ENCODE results near the gene INCENP. TPM values are rescaled to one million over a fixed set of nuclear protein-coding genes. Genes with fewer than 3 reads are reported as not detected.

INCENP gene
- total RNA-seq, 1 experiment from 2014 or later: 101 TPM

DNA sequence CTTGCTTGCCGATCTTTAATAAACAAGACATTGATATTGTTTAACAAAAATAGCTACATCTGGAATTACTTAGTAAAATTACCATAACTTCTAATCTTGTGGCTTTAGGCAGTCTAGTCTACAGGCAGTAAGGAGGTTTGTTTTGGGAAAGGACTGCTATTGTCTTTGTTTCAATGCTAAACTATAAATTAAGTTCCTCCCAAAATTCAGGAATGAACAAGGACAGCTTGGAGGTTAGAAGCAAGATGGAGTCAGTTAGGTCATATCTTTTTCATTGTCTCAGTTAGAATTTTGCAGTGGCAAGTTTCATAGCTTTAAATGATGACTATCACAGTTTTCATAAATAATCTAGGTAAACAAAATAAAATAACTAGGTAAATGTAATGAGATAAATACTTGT, 36.1 kb upstream of the INCENP start:
- Mint-ChIP-seq H3K27me3 (ENCODE audit: insufficient read depth, unreplicated experiment) (no peaks in the 10 kb centered on the region), H3K4me1 (ENCODE audit: low read depth, unreplicated experiment) (no peaks in the 10 kb centered on the region), H3K4me3 (ENCODE audit: unreplicated experiment) (no peak overlapping the region), H3K9me3 (ENCODE audit: unreplicated experiment) (no peaks in the 10 kb centered on the region), H3K36me3 (ENCODE audit: insufficient read depth, unreplicated experiment) (no peaks in the 10 kb centered on the region), H3K27ac (ENCODE audit: unreplicated experiment) (no peak overlapping the region)
- Histone ChIP-seq H3K9me3 (peaks cover 32% of the 10 kb centered on the region), H3K36me3 (ENCODE audit: control insufficient read depth, insufficient read depth, low read length) (no peaks in the 10 kb centered on the region), H3K27me3 (replicated peaks; ENCODE audit: control insufficient read depth, insufficient read depth, low read length) (no peaks in the 10 kb centered on the region; the same call in 1 of the 2 replicates), H3K4me1 (no peaks in the 10 kb centered on the region), H3K4me3 (ENCODE audit: low read depth, low read length) (no peak overlapping the region)
- no TSS peak for BruUV-seq (replicated peaks)
- no peak for DNase-seq
- CTCF ChIA-PET: no interaction called here
- intact Hi-C loops (cut with micrococcal nuclease; ENCODE audit: unreplicated experiment): no loop called here
- POLR2A ChIA-PET: no interaction called here
- TF ChIP-seq, protein P1, sequence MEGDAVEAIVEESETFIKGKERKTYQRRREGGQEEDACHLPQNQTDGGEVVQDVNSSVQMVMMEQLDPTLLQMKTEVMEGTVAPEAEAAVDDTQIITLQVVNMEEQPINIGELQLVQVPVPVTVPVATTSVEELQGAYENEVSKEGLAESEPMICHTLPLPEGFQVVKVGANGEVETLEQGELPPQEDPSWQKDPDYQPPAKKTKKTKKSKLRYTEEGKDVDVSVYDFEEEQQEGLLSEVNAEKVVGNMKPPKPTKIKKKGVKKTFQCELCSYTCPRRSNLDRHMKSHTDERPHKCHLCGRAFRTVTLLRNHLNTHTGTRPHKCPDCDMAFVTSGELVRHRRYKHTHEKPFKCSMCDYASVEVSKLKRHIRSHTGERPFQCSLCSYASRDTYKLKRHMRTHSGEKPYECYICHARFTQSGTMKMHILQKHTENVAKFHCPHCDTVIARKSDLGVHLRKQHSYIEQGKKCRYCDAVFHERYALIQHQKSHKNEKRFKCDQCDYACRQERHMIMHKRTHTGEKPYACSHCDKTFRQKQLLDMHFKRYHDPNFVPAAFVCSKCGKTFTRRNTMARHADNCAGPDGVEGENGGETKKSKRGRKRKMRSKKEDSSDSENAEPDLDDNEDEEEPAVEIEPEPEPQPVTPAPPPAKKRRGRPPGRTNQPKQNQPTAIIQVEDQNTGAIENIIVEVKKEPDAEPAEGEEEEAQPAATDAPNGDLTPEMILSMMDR (IDR thresholded peaks at IDR 0.05; ENCODE audit: insufficient read depth in 1 of 2, low read depth in 1 of 2, low read length in 1 of 2, severe bottlenecking in 1 of 2, unreplicated experiment in 1 of 2): no peak

DNA sequence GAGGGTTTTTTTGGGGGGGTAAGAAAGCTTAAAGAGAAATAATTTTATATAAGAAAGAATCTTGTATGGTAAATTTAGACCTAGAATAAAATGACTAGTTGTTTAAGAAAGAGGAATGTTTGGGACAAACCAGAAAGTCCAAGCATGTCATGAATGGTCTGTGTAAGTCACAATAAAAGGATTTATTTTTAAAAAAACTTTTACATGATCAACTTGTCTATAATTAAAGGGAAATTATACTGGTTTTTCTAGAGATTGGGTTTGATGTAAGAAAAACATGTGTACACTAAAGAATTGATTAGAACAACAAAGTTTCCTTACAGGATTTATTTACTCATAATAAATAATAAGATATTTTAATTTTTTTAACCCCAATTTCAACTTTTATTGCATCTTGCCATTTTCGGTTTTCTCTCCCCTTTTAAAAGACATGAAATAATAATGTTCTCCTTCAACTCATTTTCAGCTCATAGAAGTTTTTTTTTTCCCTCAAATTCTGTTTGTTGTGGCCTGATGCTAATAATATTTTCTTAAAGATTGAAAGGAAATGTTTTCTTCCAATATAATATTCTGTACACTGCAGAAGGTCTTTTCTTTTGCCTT, 35.4 kb upstream of the INCENP start:
- no peaks in the 10 kb centered on the region; the same call in 1 of the 2 replicates for H3K27me3 ChIP-seq (replicated peaks; ENCODE audit: control insufficient read depth, insufficient read depth, low read length)
- no peak overlapping the region for H3K27ac Mint-ChIP-seq (ENCODE audit: unreplicated experiment)
- no peaks in the 10 kb centered on the region for H3K27me3 Mint-ChIP-seq (ENCODE audit: insufficient read depth, unreplicated experiment)
- H3K4me3 ChIP-seq (ENCODE audit: low read depth, low read length): no peak overlapping the region
- H3K4me1 ChIP-seq: no peaks in the 10 kb centered on the region
- H3K36me3 ChIP-seq (ENCODE audit: control insufficient read depth, insufficient read depth, low read length): no peaks in the 10 kb centered on the region
- H3K9me3 ChIP-seq: peaks cover 32% of the 10 kb centered on the region
- ChIA-PET CTCF (no interaction called here), POLR2A (no interaction called here)
- no TSS peak for BruUV-seq (replicated peaks)
- no peaks in the 10 kb centered on the region for H3K36me3 Mint-ChIP-seq (ENCODE audit: insufficient read depth, unreplicated experiment)
- H3K9me3 Mint-ChIP-seq (ENCODE audit: unreplicated experiment): no peaks in the 10 kb centered on the region
- intact Hi-C loops (cut with micrococcal nuclease; ENCODE audit: unreplicated experiment): no loop called here
- no peaks in the 10 kb centered on the region for H3K4me1 Mint-ChIP-seq (ENCODE audit: low read depth, unreplicated experiment)
- DNase-seq: no peak
- H3K4me3 Mint-ChIP-seq (ENCODE audit: unreplicated experiment): no peak overlapping the region
- TF ChIP-seq, protein P1 (IDR thresholded peaks at IDR 0.05; ENCODE audit: insufficient read depth in 1 of 2, low read depth in 1 of 2, low read length in 1 of 2, severe bottlenecking in 1 of 2, unreplicated experiment in 1 of 2): no peak

DNA sequence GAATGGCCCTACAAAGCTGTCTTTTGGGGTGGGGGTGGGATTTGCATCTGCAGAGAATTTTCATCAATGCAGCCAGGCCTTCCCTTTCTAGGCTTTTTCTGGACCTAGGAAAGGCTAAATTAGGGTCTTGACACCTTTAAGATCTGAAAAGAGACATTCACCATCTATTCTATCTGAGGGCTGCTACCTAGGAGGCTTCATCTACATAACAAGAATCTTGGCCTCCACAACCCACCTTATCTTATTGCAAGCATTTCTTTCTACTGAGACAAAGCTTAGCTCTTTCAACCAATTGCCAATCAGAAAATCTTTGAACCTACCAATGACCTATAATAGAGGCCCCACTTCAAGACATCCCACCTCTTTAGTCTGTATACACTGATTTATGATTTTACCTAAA, 20.7 kb upstream of the INCENP start:
- no peaks in the 10 kb centered on the region for H3K4me1 ChIP-seq
- TF ChIP-seq, protein P1 (IDR thresholded peaks at IDR 0.05; ENCODE audit: insufficient read depth in 1 of 2, low read depth in 1 of 2, low read length in 1 of 2, severe bottlenecking in 1 of 2, unreplicated experiment in 1 of 2): no peak
- BruUV-seq (replicated peaks): no TSS peak
- intact Hi-C loops (cut with micrococcal nuclease; ENCODE audit: unreplicated experiment): no loop called here
- no peak overlapping the region for H3K4me3 ChIP-seq (ENCODE audit: low read depth, low read length)
- POLR2A ChIA-PET: no interaction called here
- H3K4me3 Mint-ChIP-seq (ENCODE audit: unreplicated experiment): no peak overlapping the region
- H3K27ac Mint-ChIP-seq (ENCODE audit: unreplicated experiment): no peak overlapping the region
- no peaks in the 10 kb centered on the region for H3K36me3 Mint-ChIP-seq (ENCODE audit: insufficient read depth, unreplicated experiment)
- no peaks in the 10 kb centered on the region for H3K36me3 ChIP-seq (ENCODE audit: control insufficient read depth, insufficient read depth, low read length)
- H3K4me1 Mint-ChIP-seq (ENCODE audit: low read depth, unreplicated experiment): no peaks in the 10 kb centered on the region
- H3K9me3 Mint-ChIP-seq (ENCODE audit: unreplicated experiment): no peaks in the 10 kb centered on the region
- no peaks in the 10 kb centered on the region for H3K27me3 ChIP-seq (replicated peaks; ENCODE audit: control insufficient read depth, insufficient read depth, low read length)
- H3K27me3 Mint-ChIP-seq (ENCODE audit: insufficient read depth, unreplicated experiment): no peaks in the 10 kb centered on the region
- DNase-seq: no peak
- H3K9me3 ChIP-seq: peaks cover 5% of the 10 kb centered on the region
- CTCF ChIA-PET: interaction anchor here (0.6 kb wide), 1 partner anchor 272 kb away, joined by 3 read pairs; no protein-coding TSS in a partner anchor

All from Caco-2 (cell line).